ENCODE results near the gene NUDT16L1. TPM values are rescaled to one million over a fixed set of nuclear protein-coding genes. Genes with fewer than 3 reads are reported as not detected.

The NUDT16L1 gene
- total and polyA plus RNA-seq, 2 of the 8 experiments (the other 6 are each of a cell fraction or from before 2014, with no cell fraction given), result 34.8 to 77.3 TPM

DNA sequence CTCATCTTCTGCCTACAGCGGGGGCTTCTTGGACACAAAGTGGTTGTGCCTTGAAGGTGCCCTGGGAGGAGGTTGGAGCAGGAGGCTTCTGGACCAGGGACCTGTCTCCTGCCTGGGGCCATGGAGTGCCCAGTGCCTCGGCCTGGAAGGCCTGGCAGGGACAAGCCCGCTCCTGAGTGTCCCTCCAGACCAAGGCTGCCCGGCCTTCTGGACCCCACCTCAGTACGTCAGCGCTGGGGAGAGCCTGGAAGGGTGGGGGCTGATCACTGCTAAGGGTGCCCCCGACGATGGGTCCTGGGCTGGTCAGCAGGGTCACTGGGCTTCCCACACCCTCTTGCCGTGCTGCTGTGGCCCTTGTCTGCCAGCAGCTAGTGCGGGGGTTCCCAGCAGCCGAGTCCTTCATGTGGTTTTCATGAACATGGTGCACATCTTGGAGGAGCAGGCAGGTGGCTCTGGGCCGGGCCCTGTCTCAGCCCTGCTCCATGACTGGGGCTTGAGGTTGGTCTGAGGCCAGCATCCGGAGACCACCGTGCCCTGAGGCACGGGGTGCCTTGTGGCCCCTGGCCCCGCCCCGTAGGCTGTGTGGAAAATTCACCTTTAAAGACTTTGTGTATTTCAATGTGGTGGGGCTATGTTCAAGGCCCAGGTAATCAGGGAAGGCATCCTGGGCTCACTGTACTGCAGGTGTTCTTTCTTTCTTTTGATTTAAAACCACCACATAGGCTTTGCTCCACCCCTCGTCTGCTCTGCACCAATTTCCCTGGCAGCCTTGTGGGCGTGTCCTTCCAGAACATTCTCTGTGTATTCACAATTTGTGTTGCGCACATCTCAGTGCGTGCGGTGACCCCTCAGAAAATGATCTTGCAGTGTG, 46.4 kb upstream of the NUDT16L1 start (continued):
- TF ChIP-seq BRCA1 (IDR thresholded peaks at IDR 0.05; ENCODE audit: low read depth, low read length) (no peak), CHD2 (IDR thresholded peaks at IDR 0.05; ENCODE audit: low read length) (no peak)

Measured in H1 (cell line).